NCI-H1694 treated with DMSO at 0.1 percent for 48 hours (cell line): Measurements from ENCODE around the gene RNF183.

Experiments
- DNase-seq: peaks from one replicate; lab custom pipeline; 2025; lab: John Stamatoyannopoulos, UW

RNF183 gene, protein sequence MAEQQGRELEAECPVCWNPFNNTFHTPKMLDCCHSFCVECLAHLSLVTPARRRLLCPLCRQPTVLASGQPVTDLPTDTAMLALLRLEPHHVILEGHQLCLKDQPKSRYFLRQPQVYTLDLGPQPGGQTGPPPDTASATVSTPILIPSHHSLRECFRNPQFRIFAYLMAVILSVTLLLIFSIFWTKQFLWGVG

DNA sequence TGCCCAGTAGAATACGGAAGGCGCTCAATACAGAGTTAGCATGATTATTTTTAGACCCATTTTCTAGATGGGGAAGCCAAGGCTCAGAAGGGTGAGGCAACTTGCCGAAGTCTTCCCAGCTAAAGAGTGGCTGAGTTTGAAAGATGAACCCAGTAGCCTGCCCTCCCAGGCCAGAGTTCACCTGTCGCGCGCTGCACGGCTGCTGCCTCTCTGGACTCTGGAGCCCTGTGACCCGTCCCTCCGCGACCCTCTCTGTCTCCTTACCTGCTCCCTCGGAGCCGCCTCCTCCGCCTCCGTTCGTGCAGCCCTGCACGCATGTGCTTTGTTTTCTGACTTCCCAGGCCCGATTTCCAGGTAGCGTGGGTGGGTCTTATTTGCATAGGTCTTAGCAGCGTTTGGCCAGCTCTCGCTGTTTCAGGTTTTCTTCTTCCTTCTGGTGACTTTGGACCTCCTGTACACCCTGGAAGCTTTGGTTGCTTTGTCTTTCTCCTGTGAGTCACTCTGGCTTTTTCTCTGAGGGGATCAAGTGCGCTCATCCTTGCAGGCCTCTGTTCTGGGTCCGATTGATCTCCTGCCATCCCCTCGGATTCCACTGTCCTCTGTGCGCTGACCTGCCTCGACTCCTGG, at the start of gene RNF183:
Gene RNF183, minus strand, starts transcription at position 585 of the 627 bp plus-strand sequence. CDS start 5,192 bp downstream, outside the sequence.
- no peak for DNase-seq

DNA sequence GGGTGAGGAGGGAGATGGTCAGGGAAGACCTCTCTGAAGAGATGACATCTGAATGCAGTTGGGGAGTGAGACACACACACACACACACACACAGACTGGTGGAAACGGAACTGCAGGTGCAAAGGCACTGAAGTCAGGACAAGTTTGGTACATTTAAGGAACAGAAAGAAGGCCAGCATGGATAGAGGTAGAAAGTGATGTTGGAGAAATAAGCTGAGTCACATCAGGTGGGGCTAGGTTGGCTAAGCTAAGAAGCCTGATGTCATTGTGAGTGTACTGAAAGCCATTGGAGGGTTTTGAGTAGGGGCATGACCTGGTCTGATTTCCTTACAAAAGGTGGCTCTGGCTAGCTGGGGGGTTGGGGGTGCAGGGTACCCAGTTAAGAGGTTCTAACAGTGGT, 49.2 kb upstream of the RNF183 start:
- DNase-seq = no peak

DNA sequence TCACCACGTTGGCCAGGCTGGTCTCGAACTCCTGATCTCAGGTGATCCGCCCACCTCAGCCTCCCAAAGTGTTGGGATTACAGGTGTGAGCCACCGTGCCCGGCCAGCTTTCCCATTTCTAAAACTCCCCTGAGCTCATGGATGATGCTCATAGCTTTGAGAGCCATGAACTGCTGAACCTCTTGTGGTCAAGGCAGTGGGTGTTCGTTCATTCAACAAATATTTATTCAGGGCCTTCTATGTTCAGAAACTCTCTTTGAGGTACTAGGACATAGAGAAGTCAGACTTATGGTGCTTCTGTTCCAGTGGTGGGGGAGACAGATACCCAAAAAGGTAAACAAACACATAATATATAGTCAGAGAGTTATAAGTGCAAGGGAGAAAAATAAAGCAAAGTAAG, 48.8 kb upstream of the RNF183 start:
- no peak for DNase-seq

DNA sequence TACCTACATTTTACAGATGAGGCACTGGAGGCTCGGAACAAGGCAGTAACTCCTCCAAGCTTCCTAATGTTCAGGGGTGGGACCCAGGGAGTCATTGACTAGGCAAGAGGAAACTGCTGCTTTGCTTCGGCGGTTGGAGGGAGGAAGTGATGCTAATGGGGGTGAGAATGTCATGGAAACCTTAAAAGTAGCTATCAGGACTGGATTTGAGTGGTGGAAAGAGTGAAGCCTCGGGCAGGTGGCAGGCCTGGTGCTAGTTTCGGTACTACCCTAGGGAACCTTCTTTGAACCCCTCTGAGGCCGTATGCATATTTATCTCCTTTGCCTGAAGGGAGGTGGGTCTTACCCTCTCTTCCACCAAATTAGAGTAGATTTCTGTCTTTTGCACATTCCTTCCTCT, 47.8 kb upstream of the RNF183 start:
- DNase-seq = no peak

DNA sequence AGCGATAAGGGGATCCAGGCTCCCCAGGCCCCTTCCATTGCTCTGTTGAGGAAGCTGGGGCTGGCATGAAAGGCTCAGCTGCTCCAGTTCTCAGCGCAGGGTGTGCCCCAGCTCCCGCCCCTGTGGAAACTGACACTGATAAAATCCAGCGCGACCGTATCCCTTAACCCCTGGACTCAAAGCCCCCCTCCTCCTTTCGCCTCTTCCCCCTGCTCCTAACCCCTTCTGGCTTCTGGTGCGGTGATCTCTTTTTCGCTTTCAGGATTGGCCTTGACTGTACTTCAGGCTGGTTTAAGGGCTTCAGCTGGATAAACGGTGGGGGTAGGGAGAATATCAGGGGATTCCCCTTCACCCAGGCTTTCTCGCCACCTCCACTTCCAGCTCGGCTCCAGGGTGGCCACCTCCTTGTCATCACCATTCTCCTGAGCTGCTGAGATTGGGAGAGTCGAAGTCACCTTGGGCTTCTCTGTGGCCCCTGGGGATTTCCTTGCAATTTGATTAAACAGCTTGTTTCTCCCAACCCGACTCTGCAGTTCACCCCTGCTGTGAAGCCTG, 47.0 kb upstream of the RNF183 start:
- no peak for DNase-seq

DNA sequence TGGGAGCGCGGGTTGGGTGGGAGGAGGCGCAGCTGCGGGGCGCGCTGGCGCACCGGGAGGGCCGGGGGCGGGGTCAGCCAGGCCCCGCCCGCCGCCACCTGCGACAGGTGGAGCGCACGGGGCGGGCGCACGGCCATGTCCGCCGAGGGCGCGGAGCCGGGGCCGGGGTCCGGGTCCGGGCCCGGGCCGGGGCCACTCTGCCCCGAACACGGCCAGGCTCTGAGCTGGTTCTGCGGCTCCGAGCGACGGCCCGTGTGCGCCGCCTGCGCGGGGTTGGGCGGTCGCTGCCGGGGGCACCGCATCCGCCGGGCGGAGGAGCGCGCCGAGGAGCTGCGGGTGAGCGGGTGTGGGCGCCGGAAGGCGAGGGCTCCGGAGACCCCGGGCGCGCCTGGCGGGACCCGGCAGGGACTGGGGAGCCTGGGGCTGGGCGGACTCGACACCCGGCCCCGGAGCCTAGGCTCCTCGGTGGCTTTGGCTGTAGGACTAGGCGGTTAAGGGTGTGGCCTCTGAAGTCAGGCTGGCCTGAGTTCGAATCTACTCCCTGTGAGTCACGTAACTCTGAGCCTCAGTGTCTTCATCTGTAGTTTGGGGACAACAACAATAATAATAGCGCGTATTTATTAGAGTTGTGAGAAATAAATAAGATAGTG, 46.4 kb upstream of the RNF183 start, which contains the start of gene BSPRY:
Gene BSPRY, plus strand, starts transcription at position 97 of the 650 bp plus-strand sequence. Its CDS starts 39 bp downstream, at position 136.
- DNase-seq = no peak

DNA sequence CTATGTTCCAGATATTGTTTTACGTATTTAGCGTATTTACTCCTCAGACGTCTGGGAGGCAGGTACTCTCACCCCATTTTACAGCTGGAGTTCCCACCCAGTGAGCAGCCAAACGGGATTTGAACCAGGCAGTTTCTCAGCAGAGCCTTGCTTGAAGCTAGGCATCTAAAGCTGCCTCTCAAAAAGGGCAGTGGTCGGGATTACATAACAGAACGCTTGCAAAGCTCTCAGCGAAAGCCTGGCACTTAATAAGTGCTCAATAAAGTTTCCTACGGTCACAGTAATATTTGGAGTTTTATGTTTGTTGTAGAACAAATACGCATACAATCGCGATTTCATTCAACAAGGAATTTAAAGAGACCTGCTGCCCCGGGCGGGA, 45.9 kb upstream of the RNF183 start:
- no peak for DNase-seq

DNA sequence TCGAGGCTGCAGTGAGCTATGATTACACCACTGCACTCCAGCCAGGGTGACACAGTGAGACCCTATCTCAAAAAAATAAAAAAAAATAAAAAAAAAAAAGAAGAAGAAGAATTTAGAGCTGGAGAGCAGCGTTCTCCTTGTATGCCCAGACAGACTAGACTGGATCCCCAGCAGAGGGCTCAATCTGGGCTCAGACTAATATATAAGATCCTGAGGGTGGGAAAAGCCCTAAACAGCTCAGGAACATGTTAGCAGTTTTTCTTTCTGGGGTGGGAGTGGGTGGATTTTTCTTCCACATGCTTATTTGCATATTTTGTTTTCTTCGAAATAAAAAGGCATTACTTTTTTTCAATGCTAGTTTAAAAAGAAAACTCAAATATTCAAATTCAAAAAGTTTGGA, 45.3 kb upstream of the RNF183 start:
- no peak for DNase-seq

DNA sequence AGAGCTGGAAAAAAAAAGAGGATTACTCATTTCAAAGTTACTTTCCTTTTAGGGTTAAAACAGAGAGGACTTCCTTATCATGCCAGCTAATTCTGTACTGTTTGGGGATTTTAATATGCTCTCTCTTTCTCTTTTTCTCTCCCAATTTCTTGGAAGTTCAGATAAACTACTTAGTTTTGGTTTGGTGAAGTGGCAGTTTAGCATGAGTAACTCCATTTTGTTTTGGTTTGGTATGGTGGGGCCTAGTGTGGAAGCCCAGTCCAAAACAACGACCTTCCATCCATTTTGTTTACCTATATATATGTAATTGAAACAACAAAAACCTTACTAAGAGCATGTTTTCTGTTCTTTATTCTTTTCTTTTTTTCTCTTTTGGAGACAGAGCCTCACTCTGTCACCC, 42.5 kb upstream of the RNF183 start:
- no peak for DNase-seq

DNA sequence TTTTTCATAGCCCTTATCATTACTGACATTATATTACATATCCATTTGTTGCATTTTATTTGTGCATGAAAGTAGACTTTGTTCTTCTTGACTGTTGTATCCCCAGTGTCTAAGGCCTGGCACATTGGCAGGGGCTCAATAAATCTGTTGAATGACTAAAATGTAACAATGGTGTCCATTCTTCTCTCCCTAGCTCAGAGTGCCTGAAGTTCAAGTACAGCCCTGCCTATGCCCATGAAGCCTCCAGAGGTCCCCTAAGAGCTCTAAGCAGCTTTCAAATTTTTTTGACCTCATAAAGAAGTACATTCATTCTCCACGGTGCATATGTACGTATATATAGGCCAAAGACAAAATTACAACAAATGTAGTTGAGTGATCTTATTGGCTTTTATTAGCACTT, 42.0 kb upstream of the RNF183 start:
- DNase-seq = no peak

DNA sequence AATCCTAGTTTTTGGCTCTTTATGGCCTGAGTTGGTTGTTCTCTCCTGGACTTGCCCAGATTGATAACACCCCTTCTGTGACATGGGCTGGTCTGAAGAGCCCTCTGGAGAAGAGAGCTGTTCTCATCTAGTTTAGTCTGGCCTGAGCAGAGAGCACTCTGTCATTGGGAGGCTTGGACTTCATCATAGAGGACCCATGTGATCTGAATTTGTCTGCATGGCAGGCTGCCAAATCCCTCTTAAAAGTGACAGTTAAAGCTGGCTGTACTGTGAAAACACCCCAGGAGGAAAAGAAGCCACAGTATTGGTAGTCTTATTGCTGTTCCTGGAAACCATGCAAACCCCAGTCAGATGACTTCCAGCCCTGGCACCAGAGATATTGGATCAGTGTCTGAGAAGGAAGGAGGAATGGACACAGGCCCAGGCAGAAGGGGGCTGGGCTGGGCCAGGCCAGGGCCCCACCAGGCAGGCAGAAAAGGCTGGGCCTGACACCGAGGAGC, 40.6 kb upstream of the RNF183 start:
- DNase-seq = no peak

DNA sequence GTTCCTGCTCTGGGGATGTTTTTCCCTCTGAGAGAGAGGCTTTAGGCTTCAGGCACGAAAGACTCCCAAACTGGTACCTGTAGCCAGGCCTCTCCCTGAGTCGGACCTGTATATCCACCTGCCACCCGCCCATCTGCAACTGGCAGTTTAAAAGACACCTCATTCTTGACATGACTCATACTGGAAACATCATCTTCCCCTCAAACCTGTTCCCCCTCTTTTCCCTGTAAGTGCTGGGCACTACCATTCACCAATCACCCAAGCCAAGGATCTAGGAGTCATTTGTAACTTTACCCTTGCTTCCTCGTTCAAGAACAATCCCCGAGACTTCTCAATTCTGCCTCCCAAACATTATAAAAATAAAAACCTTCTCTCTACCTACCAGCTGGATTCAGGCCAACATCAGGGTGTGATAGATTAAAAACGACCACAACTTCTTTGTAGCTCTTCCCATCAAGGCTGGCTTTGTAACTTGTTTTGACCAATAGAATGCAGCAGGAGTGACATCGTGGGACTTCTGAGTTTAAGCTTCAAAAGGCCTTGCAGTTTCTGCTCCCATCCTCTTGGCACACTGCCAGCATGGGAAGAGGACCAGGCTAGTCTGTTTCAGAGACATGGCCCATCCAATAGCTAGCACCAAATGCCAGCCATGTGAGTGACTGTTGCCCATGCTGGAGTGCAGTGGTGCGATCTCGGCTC, 38.7 kb upstream of the RNF183 start:
- no peak for DNase-seq

DNA sequence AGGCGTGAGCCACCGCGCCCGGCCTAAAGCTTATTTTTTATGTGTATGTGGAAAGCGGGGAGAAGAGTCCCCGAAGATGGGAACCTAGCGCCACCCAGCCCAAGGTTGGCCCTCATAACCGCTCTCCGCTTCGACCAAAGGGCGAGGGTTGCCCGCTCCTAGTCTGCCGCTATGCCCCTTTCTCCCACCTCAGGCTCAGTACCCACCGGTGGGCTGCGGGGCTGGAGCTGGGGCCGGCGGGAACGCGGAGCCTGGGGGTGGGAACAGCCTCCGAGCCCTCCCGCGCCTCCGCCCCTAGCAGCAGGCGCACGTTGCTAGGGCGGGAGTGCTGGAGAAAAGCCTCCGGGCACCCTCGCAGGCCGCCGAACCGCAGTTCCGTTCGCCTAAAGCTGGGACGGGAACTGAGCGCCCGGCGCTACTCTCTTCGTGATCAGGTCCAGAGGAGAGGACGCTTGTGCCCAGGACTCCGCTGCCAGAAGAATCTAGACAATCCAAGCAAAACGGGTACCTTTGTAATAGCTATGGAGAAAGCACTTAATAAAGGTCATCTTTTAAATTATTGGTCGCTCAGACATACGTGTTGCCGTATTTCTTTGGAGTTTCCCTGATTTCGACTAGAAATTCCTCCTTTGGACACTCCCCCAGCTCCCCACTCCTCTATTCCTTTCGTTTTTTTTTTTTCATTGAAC, 37.0 kb upstream of the RNF183 start, which contains the start of gene WDR31:
Gene WDR31, minus strand, starts transcription at position 265 of the 689 bp plus-strand sequence. CDS start 8,253 bp downstream, outside the sequence.
- peak; percentile 70 for DNase-seq

DNA sequence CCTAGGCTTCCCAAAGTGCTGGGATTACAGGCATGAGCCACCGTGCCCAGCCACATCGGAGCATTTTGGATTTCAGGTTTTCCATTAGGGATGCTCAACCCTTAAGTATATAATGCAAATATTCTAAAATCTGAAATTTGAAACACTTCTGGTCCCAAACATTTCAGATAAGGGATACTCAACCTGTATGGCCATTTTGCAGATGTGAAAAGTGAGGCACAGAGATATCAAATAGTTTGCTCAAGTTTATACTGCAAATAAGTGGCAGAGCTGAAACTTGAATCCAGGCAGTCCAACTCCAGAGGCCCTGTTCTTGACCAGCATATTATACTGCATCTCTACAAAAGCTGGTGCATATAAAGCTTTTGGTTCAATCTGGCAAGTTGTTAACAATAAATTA, 34.5 kb upstream of the RNF183 start:
- DNase-seq = no peak

DNA sequence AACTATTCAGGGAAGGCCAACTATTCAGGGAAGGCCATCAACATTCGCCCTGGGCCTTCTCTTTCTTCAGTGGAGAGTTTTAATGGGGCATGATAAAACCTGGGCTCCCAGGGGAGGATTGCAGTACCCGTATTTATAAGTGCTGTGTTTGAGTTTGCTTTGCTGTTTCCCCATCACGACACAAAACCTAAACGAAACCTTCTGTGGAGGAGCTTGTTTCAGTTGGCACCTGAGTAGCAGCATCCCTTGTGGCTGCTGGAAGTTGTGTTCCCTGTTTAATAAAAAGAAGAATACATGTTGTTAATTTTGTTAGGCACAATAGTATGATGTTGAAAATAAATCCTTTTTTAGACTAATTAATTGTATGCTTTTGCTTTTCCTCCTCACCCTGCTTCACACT, 28.6 kb upstream of the RNF183 start:
- no peak for DNase-seq

DNA sequence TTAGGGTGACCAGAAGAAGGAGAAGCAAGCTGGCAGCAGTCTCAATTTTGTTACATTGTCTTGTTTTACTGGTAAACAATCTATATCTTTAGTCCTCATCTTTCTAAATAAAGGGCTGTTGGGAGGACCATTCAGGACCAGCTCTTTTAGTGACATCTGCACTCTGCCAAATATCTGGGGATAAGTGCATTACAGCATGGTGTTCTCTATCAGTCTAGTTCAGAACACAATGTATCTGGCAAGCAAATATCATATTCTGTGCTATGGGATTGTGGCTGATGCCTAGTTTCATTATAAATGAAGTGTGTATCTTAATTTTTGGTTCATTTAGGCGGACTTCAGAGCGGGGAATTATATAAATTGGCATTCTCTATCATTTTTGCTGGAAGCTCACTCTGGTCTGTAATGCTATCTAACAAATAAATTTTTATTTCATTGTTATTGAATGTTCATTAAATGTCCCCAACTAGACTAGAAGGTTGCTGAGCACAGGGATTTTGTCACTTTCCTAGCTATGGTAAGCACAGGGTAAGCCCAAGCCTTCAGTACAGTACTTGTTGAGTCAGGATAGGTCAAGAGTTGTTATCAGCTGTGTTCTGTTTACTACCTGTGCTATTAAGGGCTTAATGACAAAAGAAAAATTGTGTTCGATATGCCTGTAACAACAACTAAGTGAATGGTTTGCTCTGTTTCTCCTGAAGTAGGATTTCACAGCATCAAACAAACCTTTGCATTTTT, 25.0 kb upstream of the RNF183 start:
- no peak for DNase-seq

DNA sequence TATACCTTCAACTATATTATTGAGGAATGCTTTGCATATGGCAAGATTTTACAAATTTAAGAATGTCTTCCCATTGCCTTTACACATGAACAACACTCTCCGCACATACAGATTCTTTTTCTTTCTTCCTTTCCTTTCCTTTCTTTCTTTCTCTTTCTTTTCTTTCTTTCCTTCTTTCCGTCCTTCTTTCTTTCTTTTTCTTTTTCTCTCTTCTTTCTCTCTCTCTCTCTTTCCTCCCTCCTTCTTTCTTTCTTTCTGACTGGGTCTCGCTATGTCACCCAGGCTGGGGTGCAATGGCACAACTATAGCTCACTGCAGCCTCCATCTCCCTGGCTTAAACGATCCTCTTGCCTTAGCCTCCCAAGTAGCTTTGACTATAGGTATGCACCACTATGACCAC, 23.1 kb upstream of the RNF183 start:
- DNase-seq = no peak

DNA sequence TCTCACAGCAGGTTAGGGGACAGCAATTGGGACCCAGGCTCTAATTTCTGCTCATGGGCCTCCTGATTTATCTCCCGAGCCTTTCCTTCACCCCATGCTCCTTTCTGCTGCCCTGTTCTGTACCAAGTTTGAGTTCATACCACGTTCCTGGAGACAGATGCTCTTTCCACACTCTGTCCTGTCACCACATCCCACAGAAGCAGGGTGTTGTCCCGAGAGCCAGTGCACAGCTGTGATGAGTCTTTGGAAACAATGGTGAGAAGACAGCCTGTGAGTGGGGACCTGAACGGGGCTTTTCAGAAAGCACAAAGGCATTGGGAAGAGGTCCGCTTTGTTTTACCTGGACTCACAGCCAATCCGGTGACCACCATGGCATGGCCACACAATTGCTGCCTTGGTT, 19.5 kb upstream of the RNF183 start:
- no peak for DNase-seq

DNA sequence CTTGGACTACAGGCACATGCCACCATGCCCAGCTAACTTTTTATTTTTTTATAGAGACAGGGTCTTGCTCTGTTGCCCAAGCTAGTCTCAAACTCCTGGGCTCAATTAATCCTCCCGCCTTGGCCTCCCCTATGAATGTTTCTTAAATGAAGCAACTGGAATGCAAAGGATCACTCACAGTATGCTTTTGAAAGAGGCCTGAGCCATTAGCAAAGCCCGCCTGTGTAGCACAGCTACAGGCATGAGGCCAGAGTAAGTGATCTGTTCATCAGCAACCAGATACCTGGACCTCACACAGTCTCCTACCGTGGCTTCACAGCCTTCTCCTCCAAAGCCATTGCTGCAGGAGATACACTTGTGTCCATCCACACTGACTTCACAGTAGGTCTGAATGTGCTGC, 16.9 kb upstream of the RNF183 start:
- no peak for DNase-seq

DNA sequence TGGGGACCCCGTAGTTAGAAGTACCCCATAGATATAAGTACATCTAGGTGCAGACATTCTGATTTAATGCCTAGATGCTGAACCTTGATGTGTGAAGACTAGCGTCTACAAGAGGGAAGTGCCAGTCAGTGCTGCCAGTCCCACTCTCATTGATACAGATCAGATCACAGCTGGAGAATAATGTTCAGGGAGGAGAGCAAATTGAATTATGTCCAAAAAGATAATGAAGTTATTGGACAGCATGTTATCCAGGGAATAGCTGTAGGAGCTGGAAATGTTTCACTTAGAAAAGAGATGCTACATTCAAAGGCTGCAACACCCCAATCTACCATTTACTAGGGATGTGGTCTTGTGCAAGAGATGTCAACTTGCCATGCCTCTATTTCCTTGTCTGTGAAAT, 15.9 kb upstream of the RNF183 start:
- DNase-seq = no peak

DNA sequence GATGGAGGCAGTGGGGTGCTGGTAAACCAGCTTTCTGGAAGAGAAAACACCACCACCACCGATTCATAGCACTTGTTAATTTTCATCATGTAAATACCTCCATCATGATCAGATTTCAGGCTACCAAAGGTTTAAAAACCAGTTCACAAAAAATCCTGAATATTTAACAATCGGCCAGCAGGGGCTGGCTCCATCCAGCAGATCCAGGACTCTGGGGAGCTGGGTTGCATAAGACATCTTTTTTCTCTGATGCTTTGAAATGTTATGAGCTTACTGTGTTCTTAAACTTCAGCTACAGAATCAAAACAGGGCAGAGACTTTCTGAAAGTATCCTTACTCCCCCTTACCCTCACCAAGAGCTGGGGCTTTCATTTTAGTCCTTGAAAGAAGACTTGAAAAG, 14.6 kb upstream of the RNF183 start:
- DNase-seq = no peak
